AG10803 (cell line): ENCODE measurements around the gene PIK3C2G.
"Not testable (repeated sequence)": the region's sequence is repeated elsewhere in the genome, so short reads cannot be mapped to it uniquely, and the experiment has no call there.

Experiments used
- DNase-seq: peaks from one replicate; pipeline ENCODE4 v3.0.0; 2010; ENCODE audit warnings: low read depth
- H3K4me3 ChIP-seq: 2 replicates; pipeline ENCODE4 v1.5.1; 2011; ENCODE audit warnings: mild to moderate bottlenecking, low read length, control low read depth
- TF ChIP-seq, protein P1 (sequence below): conservative IDR thresholded peaks from 2 replicates; pipeline ENCODE4 v1.5.1; 2011; ENCODE audit warnings: mild to moderate bottlenecking, low read length, control low read depth, inconsistent platforms

The PIK3C2G gene

DNA sequence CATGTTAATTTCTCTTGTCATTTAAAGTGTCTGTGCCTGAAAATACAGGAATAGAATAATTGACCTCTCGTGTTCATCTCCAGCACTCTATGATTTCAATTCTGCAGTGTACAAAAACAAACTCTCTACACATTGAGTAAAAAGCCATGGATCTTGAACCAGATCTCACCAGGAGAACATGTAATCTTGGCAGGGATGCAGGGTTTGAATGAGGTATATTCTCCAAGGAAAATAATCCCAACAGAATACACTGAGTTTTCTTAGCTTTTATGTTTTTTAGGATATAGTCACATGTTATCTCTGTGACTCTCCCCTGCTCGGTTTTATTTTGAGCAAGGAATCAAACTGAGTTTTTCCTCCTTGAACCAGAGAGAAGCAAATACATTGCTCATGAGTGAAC is 224.7 kb downstream of the PIK3C2G start:
- H3K4me3 ChIP-seq = no peak overlapping the region
- TF ChIP-seq, protein P1, sequence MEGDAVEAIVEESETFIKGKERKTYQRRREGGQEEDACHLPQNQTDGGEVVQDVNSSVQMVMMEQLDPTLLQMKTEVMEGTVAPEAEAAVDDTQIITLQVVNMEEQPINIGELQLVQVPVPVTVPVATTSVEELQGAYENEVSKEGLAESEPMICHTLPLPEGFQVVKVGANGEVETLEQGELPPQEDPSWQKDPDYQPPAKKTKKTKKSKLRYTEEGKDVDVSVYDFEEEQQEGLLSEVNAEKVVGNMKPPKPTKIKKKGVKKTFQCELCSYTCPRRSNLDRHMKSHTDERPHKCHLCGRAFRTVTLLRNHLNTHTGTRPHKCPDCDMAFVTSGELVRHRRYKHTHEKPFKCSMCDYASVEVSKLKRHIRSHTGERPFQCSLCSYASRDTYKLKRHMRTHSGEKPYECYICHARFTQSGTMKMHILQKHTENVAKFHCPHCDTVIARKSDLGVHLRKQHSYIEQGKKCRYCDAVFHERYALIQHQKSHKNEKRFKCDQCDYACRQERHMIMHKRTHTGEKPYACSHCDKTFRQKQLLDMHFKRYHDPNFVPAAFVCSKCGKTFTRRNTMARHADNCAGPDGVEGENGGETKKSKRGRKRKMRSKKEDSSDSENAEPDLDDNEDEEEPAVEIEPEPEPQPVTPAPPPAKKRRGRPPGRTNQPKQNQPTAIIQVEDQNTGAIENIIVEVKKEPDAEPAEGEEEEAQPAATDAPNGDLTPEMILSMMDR = no peak
- no peak for DNase-seq

DNA sequence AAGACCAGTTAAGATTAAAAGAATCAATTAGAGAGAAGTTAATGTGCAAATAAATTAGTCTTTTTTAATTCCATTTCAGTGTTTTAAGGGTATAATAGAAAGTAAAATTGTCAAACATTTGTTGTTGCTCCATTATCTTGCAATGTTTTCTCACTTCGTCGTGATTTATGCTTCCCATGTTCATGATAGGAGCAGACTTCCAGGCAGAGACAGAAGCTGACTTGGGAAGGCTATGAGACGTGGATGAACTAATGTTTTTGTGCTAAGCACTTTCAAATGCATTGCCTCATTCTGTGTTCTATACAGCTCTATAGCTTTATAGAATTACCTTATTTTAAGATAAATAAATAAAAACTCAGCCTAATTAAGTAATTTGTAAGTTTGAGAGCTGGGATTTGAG is 226.2 kb downstream of the PIK3C2G start:
- no peak overlapping the region for H3K4me3 ChIP-seq
- TF ChIP-seq, protein P1 = no peak

DNA sequence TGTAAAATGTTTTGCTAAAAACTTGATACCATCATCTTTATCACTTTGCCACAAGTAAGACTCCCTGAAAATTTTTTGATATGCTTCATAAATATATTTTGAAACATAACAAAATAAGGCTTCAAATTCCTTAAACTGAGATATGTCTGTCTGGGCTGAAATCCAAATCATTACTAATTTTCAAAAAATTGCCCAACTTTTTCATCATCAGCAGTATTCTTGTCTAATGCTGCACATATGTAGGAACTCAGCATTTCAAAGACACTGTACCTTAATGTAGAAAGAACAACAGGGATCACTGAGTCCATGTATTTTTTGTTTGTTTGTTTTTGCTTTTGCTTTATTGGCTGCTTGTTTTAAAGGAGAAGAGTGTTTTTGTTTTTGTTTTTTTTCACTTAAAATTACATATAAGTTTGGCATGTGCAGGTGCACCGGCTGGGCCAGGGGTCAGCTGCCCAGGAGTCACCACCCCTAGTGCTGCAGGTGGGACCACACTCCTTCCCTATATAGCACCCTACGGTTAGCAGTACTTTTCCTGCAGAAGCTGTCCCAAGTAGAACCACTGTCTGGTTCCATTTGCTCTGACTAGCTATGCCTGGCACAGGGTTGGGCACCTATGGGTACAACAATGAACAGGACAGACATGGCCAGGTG is 231.2 kb downstream of the PIK3C2G start:
- TF ChIP-seq, protein P1 = no peak
- DNase-seq = peak; percentile 53
- H3K4me3 ChIP-seq = no peak overlapping the region

More for the DNA sequence above, 226.2 kb downstream of the PIK3C2G start:
- no peak for DNase-seq

DNA sequence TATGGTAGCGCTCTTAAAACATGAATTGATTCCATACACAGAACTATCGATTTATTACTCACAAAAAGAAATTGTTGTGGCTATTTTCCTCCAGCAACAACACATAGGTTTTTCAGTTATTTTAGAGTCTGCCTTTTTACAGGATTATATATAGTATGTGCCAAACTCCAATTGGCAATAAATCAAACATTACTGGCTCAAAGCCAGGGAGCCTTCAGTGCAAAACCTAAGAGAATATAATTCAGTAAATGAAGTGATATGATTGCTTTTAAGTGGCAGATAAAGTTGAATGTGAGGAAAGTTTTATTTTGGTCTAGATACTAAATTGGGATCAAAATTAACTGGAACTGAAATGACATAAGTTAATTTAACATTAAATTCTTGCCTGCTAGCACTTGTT is 234.8 kb downstream of the PIK3C2G start:
- DNase-seq = no peak
- no peak overlapping the region for H3K4me3 ChIP-seq
- TF ChIP-seq, protein P1 = no peak

DNA sequence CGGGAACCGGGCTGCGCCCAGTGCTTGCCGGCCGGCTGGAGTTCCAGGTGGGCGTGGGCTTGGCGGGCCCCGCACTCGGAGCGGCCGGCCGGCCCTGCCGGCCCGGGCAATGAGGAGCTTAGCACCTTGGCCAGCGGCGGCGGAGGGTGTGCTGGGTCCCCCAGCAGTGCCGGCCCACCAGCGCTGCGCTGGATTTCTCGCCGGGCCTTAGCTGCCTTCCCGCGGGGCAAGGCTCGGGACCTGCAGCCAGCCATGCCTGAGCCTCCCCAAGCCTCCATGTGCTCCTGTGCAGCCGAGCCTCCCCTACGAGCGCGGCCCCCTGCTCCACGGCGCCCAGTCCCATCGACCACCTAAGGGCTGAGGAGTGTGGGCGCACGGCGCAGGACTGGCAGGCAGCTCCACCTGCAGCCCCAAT is 238.8 kb downstream of the PIK3C2G start:
- H3K4me3 ChIP-seq, DNase-seq: not testable (repeated sequence)

DNA sequence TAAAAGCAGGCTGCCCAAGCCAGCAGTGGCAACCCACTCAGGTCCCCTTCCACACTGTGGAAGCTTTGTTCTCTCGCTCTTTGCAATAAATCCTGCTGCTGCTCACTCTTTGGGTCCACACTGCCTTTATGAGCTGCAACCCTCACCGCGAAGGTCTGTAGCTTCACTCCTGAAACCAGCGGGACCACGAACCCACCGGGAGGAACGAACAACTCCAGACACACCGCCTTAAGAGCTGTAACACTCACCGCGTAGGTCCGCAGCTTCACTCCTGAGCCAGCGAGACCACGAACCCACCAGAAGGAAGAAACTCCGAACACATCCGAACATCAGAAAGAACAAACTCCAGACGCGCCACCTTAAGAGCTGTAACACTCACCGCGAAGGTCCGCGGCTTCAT is 239.4 kb downstream of the PIK3C2G start:
- not testable (repeated sequence) for DNase-seq

DNA sequence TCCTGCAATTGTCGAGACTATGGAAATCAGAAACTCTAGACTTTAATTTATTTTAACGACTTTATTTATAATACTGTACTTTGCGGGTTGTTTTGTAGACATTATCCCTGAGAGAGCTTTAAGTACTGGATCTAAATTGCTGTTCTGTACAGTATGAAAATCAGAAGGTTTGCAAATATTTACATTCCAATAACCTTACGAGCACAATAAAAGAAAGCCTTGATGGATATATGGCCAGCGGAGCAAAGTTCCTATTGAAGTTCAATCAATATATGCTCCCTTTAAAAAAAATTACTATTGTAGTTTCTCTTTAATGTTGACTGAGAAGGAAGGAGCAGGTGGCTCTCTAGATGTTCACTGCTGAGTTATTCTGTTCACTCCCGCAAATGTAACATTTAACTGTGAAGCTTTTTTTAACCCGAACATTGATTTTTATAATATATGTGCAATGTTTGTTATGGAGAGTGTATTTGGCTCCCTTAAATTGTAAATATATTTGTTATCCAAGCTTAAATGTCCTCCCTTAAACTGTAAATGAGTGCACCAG is 241.2 kb downstream of the PIK3C2G start:
- no peak for DNase-seq
- TF ChIP-seq, protein P1 = no peak
- no peak overlapping the region for H3K4me3 ChIP-seq

More for the DNA sequence above, 239.4 kb downstream of the PIK3C2G start:
- H3K4me3 ChIP-seq = not testable (repeated sequence)

DNA sequence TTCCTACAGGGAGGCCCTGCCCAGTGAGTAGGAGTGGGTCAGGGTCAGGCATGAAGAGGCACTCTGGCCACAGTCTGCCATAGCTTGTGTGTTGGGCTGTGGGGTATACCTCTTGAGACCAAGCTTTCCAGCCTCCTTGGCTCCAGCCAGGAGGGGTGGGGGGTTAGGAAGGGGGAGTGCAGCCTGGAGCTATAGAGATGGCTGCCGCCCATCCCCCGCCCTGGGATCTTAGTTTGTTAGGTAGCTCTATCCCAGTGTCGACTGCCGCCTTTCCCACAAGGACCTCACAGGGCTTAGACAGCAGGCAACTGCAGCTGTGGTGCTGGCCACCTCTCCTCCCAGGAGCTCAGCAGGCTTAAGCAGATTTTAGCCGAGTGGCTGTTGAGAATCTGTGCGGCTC is 260.1 kb downstream of the PIK3C2G start:
- H3K4me3 ChIP-seq = no peak overlapping the region
- no peak for DNase-seq
- TF ChIP-seq, protein P1 = no peak
